GM10248 (cell line): ENCODE results near the gene PRKCH.

Source experiments
- CTCF ChIA-PET: fragments of 300-600 bp; sonication (Branson Sonifier 250); formaldehyde crosslinking; extraction: SDS; loops from one replicate; lab custom pipeline; 2021; ENCODE audit warnings: antibody characterized with exemption; lab: Yijun Ruan, JAX
- POLR2A ChIA-PET: fragments of 350-650 bp; sonication (Branson Sonifier 250); formaldehyde crosslinking; extraction: SDS; loops from one replicate; lab custom pipeline; 2020; ENCODE audit warnings: antibody characterized with exemption; lab: Yijun Ruan, JAX
- DNase-seq: peaks from one replicate; pipeline ENCODE4 v3.0.0; 2012; ENCODE audit errors: extremely low spot score
- CTCF ChIP-seq: IDR thresholded peaks from 2 replicates; pipeline ENCODE4 v1.5.1; 2012; ENCODE audit warnings: mild to moderate bottlenecking, low read depth; ENCODE audit errors: extremely low read depth, missing control alignments, control extremely low read depth

The PRKCH gene

GRCh38 chr14:61288228-61288627 lies 33.2 kb upstream of the PRKCH start:
- CTCF ChIA-PET = interaction anchor here (1.0 to 2.0 kb wide), 5 partner anchors 8 to 572 kb away, joined by 3 to 9 read pairs (median 4); no protein-coding TSS in a partner anchor
- no peak for TF ChIP-seq CTCF
- POLR2A ChIA-PET = no interaction called here
- no peak for DNase-seq

GRCh38 chr14:61288720-61289119 lies 32.7 kb upstream of the PRKCH start:
- ChIA-PET CTCF (interaction anchor here (1.0 to 2.0 kb wide), 5 partner anchors 8 to 572 kb away, joined by 3 to 9 read pairs (median 4); no protein-coding TSS in a partner anchor), POLR2A (no interaction called here)
- no peak for TF ChIP-seq CTCF
- DNase-seq = no peak

GRCh38 chr14:61290701-61291100 lies 30.7 kb upstream of the PRKCH start:
- no peak for TF ChIP-seq CTCF
- ChIA-PET CTCF (interaction anchor here (1.4 kb wide), 1 partner anchor 16 kb away, joined by 3 read pairs; no protein-coding TSS in a partner anchor), POLR2A (interaction anchor here (0.6 kb wide), 1 partner anchor 145 kb away, joined by 4 read pairs; no protein-coding TSS in a partner anchor)
- no peak for DNase-seq

- TF ChIP-seq CTCF = no peak
- CTCF ChIA-PET = interaction anchor here (0.8 to 1.7 kb wide), 9 partner anchors 8 to 541 kb away, joined by 3 to 10 read pairs (median 3); no protein-coding TSS in a partner anchor
- POLR2A ChIA-PET = no interaction called here
- DNase-seq = no peak
These were observed 25.2 kb upstream of the PRKCH start for GRCh38 chr14:61296151-61296550.

- peak; percentile 38 for DNase-seq
- TF ChIP-seq CTCF = peak; percentile 68
- ChIA-PET CTCF (interaction anchor here (0.8 to 1.7 kb wide), 9 partner anchors 8 to 541 kb away, joined by 3 to 10 read pairs (median 3); no protein-coding TSS in a partner anchor), POLR2A (no interaction called here)
These were observed 24.5 kb upstream of the PRKCH start for GRCh38 chr14:61296719-61297502.

GRCh38 chr14:61297581-61297980 lies 23.8 kb upstream of the PRKCH start:
- POLR2A ChIA-PET = no interaction called here
- CTCF ChIA-PET = interaction anchor here (1.0 to 1.6 kb wide), 8 partner anchors 8 to 544 kb away, joined by 3 to 5 read pairs (median 3); no protein-coding TSS in a partner anchor
- TF ChIP-seq CTCF = no peak
- no peak for DNase-seq
